CD4-positive, alpha-beta T cell treated with Interferon gamma for 1 hour (primary cell): ENCODE measurements around the gene HRH3.

Source experiments
- DNase-seq: peaks from one replicate; pipeline ENCODE4 v3.0.0-alpha.2; 2020

The HRH3 gene

DNA sequence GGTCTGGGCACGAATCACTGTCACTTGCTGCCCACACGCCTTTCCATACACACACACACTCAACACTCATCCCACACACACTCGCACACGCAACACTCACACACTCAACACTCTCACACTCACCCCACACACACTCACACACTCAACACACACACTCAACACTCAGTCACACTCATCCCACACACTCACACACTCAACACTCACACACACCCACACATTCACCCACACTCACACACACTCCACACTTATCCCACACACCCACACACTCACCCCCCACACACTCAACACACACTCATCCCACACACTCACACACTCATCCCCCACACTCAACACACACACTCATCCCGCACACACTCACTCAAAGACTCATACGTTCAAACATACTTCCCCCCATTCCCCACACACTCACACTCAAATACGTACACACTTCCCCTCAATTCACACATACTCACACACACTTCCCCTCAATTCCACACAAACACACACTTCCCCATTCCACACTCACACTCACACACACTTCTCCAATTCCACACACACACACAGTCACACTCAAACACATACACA is 9.0 kb upstream of the HRH3 start:
- DNase-seq, result no peak

DNA sequence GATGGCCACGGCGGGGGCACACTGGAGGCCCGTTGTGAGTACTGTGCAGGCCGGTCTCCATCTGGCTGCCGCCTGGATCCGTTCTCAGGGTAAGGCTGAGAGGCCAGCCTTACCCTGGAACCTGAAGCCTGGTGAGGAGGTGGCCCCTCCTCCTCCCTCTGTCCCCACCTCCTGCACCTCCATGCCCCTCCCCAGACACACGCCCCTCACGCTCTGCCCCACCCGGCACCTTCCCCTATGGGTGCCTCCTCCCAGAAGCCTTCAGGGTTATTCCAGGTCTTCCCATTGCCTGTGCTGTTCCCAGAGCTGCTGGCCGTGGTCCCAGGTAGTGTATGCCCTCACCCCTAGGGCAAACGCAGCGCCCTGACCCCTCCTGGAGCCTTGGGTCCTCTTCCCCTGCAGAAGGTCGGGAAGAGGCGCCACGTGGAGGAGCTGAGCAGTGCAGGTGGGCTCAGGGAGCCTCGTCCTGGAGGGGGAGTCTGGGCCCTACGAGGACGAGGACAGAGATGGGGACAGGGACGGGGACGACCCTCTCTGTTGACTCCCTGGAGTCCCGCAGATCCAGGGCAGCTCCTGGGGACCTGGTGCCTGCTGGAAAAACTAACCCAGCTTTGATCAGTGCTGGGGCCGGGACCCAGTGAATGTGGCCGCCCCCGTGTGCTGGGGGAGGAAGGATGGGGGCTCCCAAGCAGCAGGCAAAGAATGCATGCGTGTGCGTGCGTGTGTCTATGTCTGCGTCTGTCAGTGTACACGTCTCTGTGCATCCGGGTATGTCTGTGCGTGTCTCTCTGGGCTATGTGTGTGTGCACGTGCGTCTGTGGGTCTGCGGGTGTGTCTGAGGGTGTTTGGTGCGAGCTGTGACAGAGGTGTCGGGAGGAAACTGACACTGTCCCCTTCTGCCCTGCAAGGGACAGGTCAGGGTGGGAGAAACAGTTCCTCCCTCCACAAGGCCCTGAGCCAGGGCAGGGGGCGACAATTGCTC is 8.2 kb upstream of the HRH3 start:
- no peak for DNase-seq

- no peak for DNase-seq
Measured at GRCh38 chr20:62227591-62227976, 7.5 kb upstream of the HRH3 start.

GRCh38 chr20:62226707-62227590 is 6.9 kb upstream of the HRH3 start:
- no peak for DNase-seq

GRCh38 chr20:62225820-62226635 is 6.0 kb upstream of the HRH3 start:
- no peak for DNase-seq

- DNase-seq, result no peak
Measured at GRCh38 chr20:62225026-62225425, 4.9 kb upstream of the HRH3 start.

- no peak for DNase-seq
Measured at GRCh38 chr20:62224113-62224855, 4.2 kb upstream of the HRH3 start.

- no peak for DNase-seq
Measured at GRCh38 chr20:62223571-62223970, 3.5 kb upstream of the HRH3 start.

GRCh38 chr20:62222972-62223371 is 2.9 kb upstream of the HRH3 start:
- no peak for DNase-seq

DNA sequence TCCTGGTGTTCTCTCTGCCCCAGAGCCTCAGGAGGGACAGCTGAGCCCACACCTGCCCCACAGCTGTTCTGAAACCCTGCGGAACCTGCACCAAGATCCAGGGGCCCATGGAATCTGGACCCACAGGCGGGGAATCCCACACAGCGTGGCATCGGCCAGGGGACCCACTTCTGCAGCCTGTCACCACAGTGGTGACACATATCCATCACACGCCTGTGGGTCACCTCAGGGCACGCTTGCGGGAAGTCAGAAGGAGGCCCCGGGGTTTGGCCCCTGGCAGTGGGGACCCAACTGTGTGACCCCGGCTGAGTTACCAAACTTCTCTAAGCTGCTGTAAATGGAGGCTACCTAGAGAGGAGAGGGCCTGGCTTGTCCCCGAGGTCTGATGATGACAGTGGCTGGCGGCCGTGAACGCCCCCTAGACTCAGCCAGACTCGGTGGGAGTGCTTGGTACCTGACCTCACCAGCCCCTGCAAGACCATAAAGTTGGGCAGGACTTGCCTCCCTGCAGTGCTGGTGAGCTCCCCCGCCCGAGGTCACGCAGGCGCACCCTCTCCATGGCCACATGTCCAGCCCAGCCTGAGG is 2.3 kb upstream of the HRH3 start:
- no peak for DNase-seq

DNA sequence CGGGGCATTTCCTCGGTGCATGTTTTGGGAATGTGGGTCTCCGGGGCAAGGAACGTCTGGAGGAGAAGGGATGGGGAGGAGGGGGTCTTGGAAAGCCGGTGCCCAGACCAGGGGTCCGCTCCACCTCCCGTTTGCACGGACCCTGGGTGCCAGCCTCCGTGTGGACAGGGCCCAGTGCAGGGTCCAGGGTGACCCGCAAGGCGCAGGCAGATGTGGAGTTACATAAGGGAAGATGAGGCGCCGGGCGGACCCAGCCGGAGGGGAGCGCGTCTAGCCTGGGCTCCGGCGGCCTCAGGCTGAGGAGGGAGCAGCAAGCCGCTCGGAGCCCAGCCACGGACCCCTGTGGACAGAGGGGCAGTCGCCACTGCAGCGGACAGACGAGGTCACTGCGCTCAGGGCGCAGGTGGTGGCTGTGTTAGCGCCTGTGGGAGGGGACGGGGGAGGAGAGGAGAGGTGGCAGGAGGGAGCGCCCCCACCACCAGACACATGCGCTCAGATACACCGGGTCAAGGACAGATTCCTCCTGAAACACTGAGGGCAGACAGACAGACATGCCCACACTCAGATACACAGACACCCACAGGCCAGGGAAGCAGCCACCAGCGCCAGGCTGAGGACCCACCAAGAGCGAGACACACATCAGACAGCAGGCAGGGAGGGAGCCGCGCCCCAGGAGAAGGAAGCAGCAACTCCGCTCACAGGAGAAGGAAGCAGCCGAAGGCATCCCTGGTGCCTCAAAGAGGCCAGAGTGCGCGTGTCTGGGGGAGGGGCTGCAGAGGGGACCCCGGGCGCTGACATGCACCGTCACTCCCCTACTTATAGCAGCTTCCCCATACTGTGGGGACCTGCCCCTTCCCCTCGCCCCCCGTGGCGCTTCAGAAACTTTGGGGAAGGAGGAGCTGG is 839 bp upstream of the HRH3 start:
- DNase-seq, result no peak

GRCh38 chr20:62219101-62219991 is 732 bp downstream of the HRH3 start:
- DNase-seq, result no peak

GRCh38 chr20:62217913-62218773 is 1.9 kb downstream of the HRH3 start:
- no peak for DNase-seq

GRCh38 chr20:62216636-62217566 is 3.2 kb downstream of the HRH3 start:
- DNase-seq, result no peak

DNA sequence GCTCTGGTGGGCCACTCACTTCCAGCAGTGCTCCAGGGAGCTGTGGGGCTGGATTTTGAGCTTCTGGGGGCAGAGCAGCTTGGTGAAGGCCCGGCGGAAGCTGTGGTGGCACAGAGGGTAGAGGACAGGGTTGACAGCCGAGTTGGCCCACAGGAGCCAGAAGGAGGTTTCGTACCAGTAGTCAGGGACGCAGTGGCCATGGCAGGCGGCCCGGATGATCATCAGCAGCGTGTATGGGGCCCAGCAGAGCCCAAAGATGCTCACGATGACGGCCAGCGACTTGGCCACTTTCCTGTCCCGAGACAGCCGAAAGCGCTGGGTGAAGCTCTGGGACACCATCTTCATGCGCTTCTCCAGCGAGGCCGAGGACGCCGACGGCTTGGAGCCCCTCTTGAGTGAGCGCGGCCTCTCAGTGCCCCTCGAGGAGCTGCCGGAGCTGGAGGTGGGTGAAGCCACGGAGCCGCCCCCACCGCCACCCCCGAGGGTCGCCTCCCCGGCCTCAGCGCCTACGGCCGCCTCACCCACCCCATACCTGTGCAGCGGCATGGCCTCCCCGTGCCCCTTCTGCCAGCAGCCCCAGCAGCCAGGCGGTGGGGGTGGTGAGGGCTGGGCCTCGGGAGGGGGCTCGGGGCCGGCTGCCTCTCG is 4.0 kb downstream of the HRH3 start:
- no peak for DNase-seq
